WTC11 (cell line): ENCODE measurements around the gene LOXL4. TPM values are rescaled to one million over a fixed set of nuclear protein-coding genes. Genes with fewer than 3 reads are reported as not detected.

Experiments used
- ATAC-seq: fragments of 200-7000 bp; cut with Tn5 transposase; 2 replicates; pipeline ENCODE4 v1.10.0; 2021; ENCODE audit warnings: mild to moderate bottlenecking, moderate library complexity
- CTCF ChIA-PET: fragments of 300-600 bp; sonication (Branson Sonifier 250); formaldehyde crosslinking; loops from one replicate; lab custom pipeline; 2021; ENCODE audit warnings: antibody characterized with exemption; lab: Charles Lee
- POLR2A ChIA-PET: fragments of 350-600 bp; sonication (Branson Sonifier 250); formaldehyde crosslinking; loops from one replicate; lab custom pipeline; 2021; ENCODE audit warnings: antibody characterized with exemption; lab: Charles Lee
- DNase-seq: peaks from one replicate; pipeline ENCODE4 v3.0.0; 2021; ENCODE audit warnings: low spot score
- H3K27ac Mint-ChIP-seq: 2 replicates; pipeline ENCODE4 v1.8.0; 2021; ENCODE audit warnings: mixed read lengths
- H3K27me3 Mint-ChIP-seq: 2 replicates; pipeline ENCODE4 v1.8.0; 2021; ENCODE audit warnings: low read depth, mild to moderate bottlenecking, moderate library complexity, mixed read lengths
- H3K36me3 Mint-ChIP-seq: 2 replicates; pipeline ENCODE4 v1.8.0; 2021; ENCODE audit warnings: mixed read lengths
- H3K4me1 Mint-ChIP-seq: 2 replicates; pipeline ENCODE4 v1.8.0; 2022; ENCODE audit warnings: mixed read lengths
- H3K4me3 Mint-ChIP-seq: 2 replicates; pipeline ENCODE4 v1.8.0; 2021; ENCODE audit warnings: mild to moderate bottlenecking, moderate library complexity, mixed read lengths
- H3K9me3 Mint-ChIP-seq: 2 replicates; pipeline ENCODE4 v1.8.0; 2021; ENCODE audit warnings: mixed read lengths
- ARID4B ChIP-seq: sonication (generic); formaldehyde crosslinking; IDR thresholded peaks from 2 replicates; pipeline ENCODE4 v1.8.0; 2023; ENCODE audit warnings: missing genetic modification reagents, mild to moderate bottlenecking, borderline replicate concordance
- ATF2 ChIP-seq: sonication (generic); formaldehyde crosslinking; IDR thresholded peaks from 2 replicates; pipeline ENCODE4 v1.8.1; 2022; ENCODE audit warnings: low read depth, missing genetic modification reagents, borderline replicate concordance
- CREB1 ChIP-seq: sonication (generic); formaldehyde crosslinking; IDR thresholded peaks from 2 replicates; pipeline ENCODE4 v1.8.0; 2023; ENCODE audit warnings: mild to moderate bottlenecking, missing genetic modification reagents
- CTCF ChIP-seq: fragments of 200-600 bp; IDR thresholded peaks from 2 replicates; pipeline ENCODE4 v1.8.0; 2022; ENCODE audit warnings: antibody characterized with exemption
- E2F5 ChIP-seq: sonication (generic); formaldehyde crosslinking; IDR thresholded peaks from 2 replicates; pipeline ENCODE4 v1.8.1; 2022; ENCODE audit warnings: mild to moderate bottlenecking, moderate library complexity, missing genetic modification reagents
- ERG ChIP-seq: fragments of 250-450 bp; sonication (Bioruptor Pico); IDR thresholded peaks from 2 replicates; pipeline ENCODE4 v1.8.0; 2021; ENCODE audit warnings: mild to moderate bottlenecking
- HMGXB4 ChIP-seq: sonication (generic); formaldehyde crosslinking; IDR thresholded peaks from 2 replicates; pipeline ENCODE4 v1.8.1; 2023; ENCODE audit warnings: mild to moderate bottlenecking, moderate library complexity, missing genetic modification reagents
- MAX ChIP-seq: sonication (generic); formaldehyde crosslinking; IDR thresholded peaks from 2 replicates; pipeline ENCODE4 v1.8.0; 2022; ENCODE audit warnings: mild to moderate bottlenecking, missing genetic modification reagents
- NR2C2 ChIP-seq: sonication (generic); formaldehyde crosslinking; IDR thresholded peaks from 2 replicates; pipeline ENCODE4 v1.8.0; 2022; ENCODE audit warnings: mild to moderate bottlenecking, missing genetic modification reagents
- SMAD3 ChIP-seq: sonication (generic); formaldehyde crosslinking; IDR thresholded peaks from 2 replicates; pipeline ENCODE4 v1.8.0; 2022; ENCODE audit warnings: missing genetic modification reagents, mild to moderate bottlenecking, borderline replicate concordance
- TEAD1 ChIP-seq: sonication (generic); formaldehyde crosslinking; IDR thresholded peaks from 2 replicates; pipeline ENCODE4 v1.8.0; 2022; ENCODE audit warnings: mild to moderate bottlenecking, missing genetic modification reagents
- USF1 ChIP-seq: sonication (generic); formaldehyde crosslinking; IDR thresholded peaks from 2 replicates; pipeline ENCODE4 v1.8.0; 2022; ENCODE audit warnings: mild to moderate bottlenecking, missing genetic modification reagents
- USF2 ChIP-seq: sonication (generic); formaldehyde crosslinking; IDR thresholded peaks from 2 replicates; pipeline ENCODE4 v1.8.1; 2023; ENCODE audit warnings: mild to moderate bottlenecking, missing genetic modification reagents, moderate library complexity
- ZBTB21 ChIP-seq: sonication (generic); formaldehyde crosslinking; IDR thresholded peaks from 2 replicates; pipeline ENCODE4 v1.8.1; 2023; ENCODE audit warnings: mild to moderate bottlenecking, missing genetic modification reagents, borderline replicate concordance
- ZNF121 ChIP-seq: sonication (generic); formaldehyde crosslinking; IDR thresholded peaks from 2 replicates; pipeline ENCODE4 v1.8.0; 2023; ENCODE audit warnings: missing genetic modification reagents
- ZNF138 ChIP-seq: sonication (generic); formaldehyde crosslinking; conservative IDR thresholded peaks from 2 replicates; pipeline ENCODE4 v1.8.1; 2022; ENCODE audit warnings: mild to moderate bottlenecking, moderate library complexity, missing genetic modification reagents
- ZNF232 ChIP-seq: sonication (generic); formaldehyde crosslinking; IDR thresholded peaks from 2 replicates; pipeline ENCODE4 v1.8.0; 2022; ENCODE audit warnings: mild to moderate bottlenecking, missing genetic modification reagents
- total RNA-seq: library from RNA; stranded (reverse); gene quantifications from 3 replicates; pipeline ENCODE4 v1.2.3, GENCODE V29; 2021

The LOXL4 gene
- total RNA-seq, 1 experiment from 2014 or later: 0.35 TPM

GRCh38 chr10:98309366-98310355 is 41.7 kb upstream of the LOXL4 start:
- ATAC-seq: peak; percentile 92
- peak; percentile 81 for DNase-seq
- TF ChIP-seq CTCF (peak; percentile 43), NR2C2 (no peak), ZNF138 (0 out of 2 replicates have a peak, but pooled peaks have one; percentile 47), HMGXB4 (CRISPR knock-in tag) (no peak), USF2 (peak; percentile 82), ERG (CRISPR knock-in tag) (no peak), ZNF232 (0 out of 2 replicates have a peak, but pooled peaks have one; percentile 75), ZNF121 (CRISPR knock-in tag) (no peak), USF1 (CRISPR knock-in tag) (peak; percentile 72; the same call in 1 of the 2 replicates), ATF2 (CRISPR knock-in tag) (no peak), TEAD1 (CRISPR knock-in tag) (no peak), ZBTB21 (CRISPR knock-in tag) (peak; percentile 31; the same call in 1 of the 2 replicates), E2F5 (CRISPR knock-in tag) (no peak), ARID4B (0 out of 2 replicates have a peak, but pooled peaks have one; percentile 32), CREB1 (no peak), MAX (peak; percentile 77), SMAD3 (CRISPR knock-in tag) (0 out of 2 replicates have a peak, but pooled peaks have one; percentile 67)
- peaks cover 17% of the 10 kb centered on the region for H3K4me1 Mint-ChIP-seq
- CTCF ChIA-PET: interaction anchor here (0.6 to 3.4 kb wide), 69 partner anchors 8 to 967 kb away, joined by 3 to 204 read pairs (median 4); partner anchors contain the start of genes GOLGA7B, HPS1, LOXL4 and PYROXD2
- H3K27me3 Mint-ChIP-seq: no peaks in the 10 kb centered on the region
- POLR2A ChIA-PET: interaction anchor here (1.5 kb wide), 1 partner anchor 47 kb away, joined by 3 read pairs; no protein-coding TSS in a partner anchor
- peak overlapping the region; percentile 58 for H3K4me3 Mint-ChIP-seq
- H3K9me3 Mint-ChIP-seq: peaks cover 7% of the 10 kb centered on the region
- H3K36me3 Mint-ChIP-seq: no peaks in the 10 kb centered on the region
- H3K27ac Mint-ChIP-seq: peak overlapping the region; percentile 52; the same call in 1 of the 2 replicates
